H1 (cell line): ENCODE data around the gene ABHD13. TPM values are rescaled to one million over a fixed set of nuclear protein-coding genes. Genes with fewer than 3 reads are reported as not detected.

Experiments
- CTCF ChIA-PET: fragments of 300-600 bp; sonication (Branson Sonifier 250); formaldehyde crosslinking; loops from one replicate; lab custom pipeline; 2021; ENCODE audit not compliant: partially characterized antibody; lab: Charles Lee
- POLR2A ChIA-PET: fragments of 300-600 bp; sonication (Branson Sonifier 250); formaldehyde crosslinking; loops from one replicate; lab custom pipeline; 2021; ENCODE audit warnings: inconsistent platforms; ENCODE audit not compliant: partially characterized antibody; lab: Charles Lee
- DNase-seq, 2 experiments: peaks; one replicate each; pipeline versions ENCODE4 v3.0.0 to v3.0.0-alpha.2; 2010 to 2022; ENCODE audit warnings: low spot score in 2 of 2, low read depth in 1 of 2, mixed read lengths in 1 of 2
- FAIRE-seq: peaks from 2 replicates; lab custom pipeline; 2011; peaks lifted over from hg19 to GRCh38; lab: Jason Lieb, UNC
- H2AFZ ChIP-seq: 2 replicates; pipeline ENCODE4 v1.8.1; 2012; ENCODE audit warnings: low read length, inconsistent platforms
- H2AK5ac ChIP-seq: 2 replicates; pipeline ENCODE4 v1.6.1; 2013; ENCODE audit warnings: low read depth, low read length
- H2BK120ac ChIP-seq: replicated peaks from 2 replicates; pipeline ENCODE3; 2013; ENCODE audit warnings: low read depth, low read length, inconsistent platforms
- H2BK12ac ChIP-seq: 2 replicates; pipeline ENCODE4 v1.6.1; 2013; ENCODE audit warnings: low read depth, low read length
- H2BK15ac ChIP-seq: 2 replicates; pipeline ENCODE4 v1.6.1; 2013; ENCODE audit warnings: low read length
- H2BK20ac ChIP-seq: 2 replicates; pipeline ENCODE4 v1.6.1; 2013; ENCODE audit warnings: low read length
- H2BK5ac ChIP-seq: 2 replicates; pipeline ENCODE4 v1.6.1; 2013; ENCODE audit warnings: low read depth, low read length
- H3K14ac ChIP-seq: 2 replicates; pipeline ENCODE4 v1.6.1; 2013; ENCODE audit warnings: inconsistent platforms; ENCODE audit not compliant: insufficient read length
- H3K18ac ChIP-seq: 2 replicates; pipeline ENCODE4 v1.6.1; 2013; ENCODE audit warnings: low read length; ENCODE audit errors: extremely low read depth
- H3K23ac ChIP-seq: 2 replicates; pipeline ENCODE4 v1.6.1; 2013; ENCODE audit warnings: inconsistent platforms; ENCODE audit not compliant: insufficient read length
- H3K23me2 ChIP-seq: 2 replicates; pipeline ENCODE4 v1.6.1; 2013; ENCODE audit warnings: low read depth, low read length
- H3K27ac ChIP-seq: 2 replicates; pipeline ENCODE4 v1.6.1; 2011; ENCODE audit warnings: low read depth, low read length, inconsistent platforms
- H3K27me3 ChIP-seq, 4 experiments: replicated peaks in 1 of 4; 1 replicate in 1 of 4; 2 replicates in 3 of 4; pipeline versions ENCODE4 v1.6.1 to v1.8.1; 2011 to 2013; ENCODE audit warnings: low read length in 3 of 4, mild to moderate bottlenecking in 3 of 4, inconsistent platforms in 2 of 4, mixed read lengths in 2 of 4, moderate library complexity in 1 of 4; ENCODE audit not compliant: control insufficient read depth in 3 of 4, insufficient read depth in 3 of 4; ENCODE audit errors: extremely low read depth in 1 of 4
- H3K36me3 ChIP-seq, 4 experiments: 2 replicates each; pipeline versions ENCODE4 v1.6.1 to v1.8.1; 2011 to 2013; ENCODE audit warnings: mild to moderate bottlenecking in 4 of 4, low read length in 3 of 4, moderate library complexity in 2 of 4, control low read depth in 1 of 4, inconsistent platforms in 1 of 4; ENCODE audit not compliant: insufficient read depth in 4 of 4, control insufficient read depth in 2 of 4
- H3K4ac ChIP-seq: replicated peaks from 2 replicates; pipeline ENCODE3; 2013; ENCODE audit warnings: low read length, low read depth, mixed read lengths, inconsistent platforms; ENCODE audit not compliant: insufficient read length
- H3K4me1 ChIP-seq, 4 experiments: replicated peaks in 1 of 4; 1 replicate in 1 of 4; 2 replicates in 3 of 4; pipeline versions ENCODE4 v1.6.1 to v1.8.1; 2011 to 2013; ENCODE audit warnings: low read length in 3 of 4, inconsistent platforms in 2 of 4, mixed read lengths in 1 of 4; ENCODE audit not compliant: insufficient read depth in 4 of 4, control insufficient read depth in 3 of 4
- H3K4me2 ChIP-seq, 2 experiments: 2 replicates each; pipeline versions ENCODE4 v1.6.1 to v1.8.1; 2011 to 2013; ENCODE audit warnings: low read depth in 2 of 2, low read length in 2 of 2, control low read depth in 1 of 2, inconsistent platforms in 1 of 2, mild to moderate bottlenecking in 1 of 2; ENCODE audit not compliant: insufficient read depth in 1 of 2
- H3K4me3 ChIP-seq, 4 experiments: fragments of 200-600, 300-600 bp in 1 of 4; sonication (generic), shearing (Covaris generic), sonication (Bioruptor Twin) in 1 of 4; 2 replicates each; pipeline versions ENCODE4 v1.5.1 to v1.8.1; 2011 to 2016; ENCODE audit warnings: low read length in 4 of 4, low read depth in 3 of 4, control low read depth in 2 of 4, inconsistent platforms in 2 of 4, mild to moderate bottlenecking in 2 of 4, mixed read lengths in 1 of 4, moderate library complexity in 1 of 4; ENCODE audit not compliant: insufficient read depth in 2 of 4; ENCODE audit errors: extremely low read depth in 1 of 4
- H3K56ac ChIP-seq: replicated peaks from 2 replicates; pipeline ENCODE3; 2013; ENCODE audit warnings: low read depth, mild to moderate bottlenecking, mixed read lengths, low read length, inconsistent platforms; ENCODE audit not compliant: insufficient read length
- H3K79me1 ChIP-seq: 2 replicates; pipeline ENCODE4 v1.6.1; 2013; ENCODE audit warnings: low read depth, low read length, control low read depth
- H3K79me2 ChIP-seq, 2 experiments: 2 replicates each; pipeline versions ENCODE4 v1.6.1 to v1.8.1; 2012 to 2013; ENCODE audit warnings: low read length in 2 of 2, mild to moderate bottlenecking in 2 of 2, inconsistent platforms in 1 of 2; ENCODE audit not compliant: insufficient read depth in 2 of 2, control insufficient read depth in 1 of 2
- H3K9ac ChIP-seq, 4 experiments: replicated peaks in 1 of 4; 1 replicate in 1 of 4; 2 replicates in 3 of 4; pipeline versions ENCODE4 v1.6.1 to v1.8.1; 2011 to 2013; ENCODE audit warnings: low read depth in 3 of 4, low read length in 3 of 4, control low read depth in 2 of 4, mild to moderate bottlenecking in 2 of 4, moderate library complexity in 2 of 4, inconsistent platforms in 1 of 4; ENCODE audit errors: extremely low read depth in 1 of 4
- H3K9me3 ChIP-seq, 2 experiments: 2 replicates each; pipeline versions ENCODE4 v1.6.1 to v1.8.1; 2012 to 2013; ENCODE audit warnings: mild to moderate bottlenecking in 2 of 2, moderate library complexity in 2 of 2, control low read depth in 1 of 2, inconsistent platforms in 1 of 2, low read depth in 1 of 2, low read length in 1 of 2, mixed read lengths in 1 of 2; ENCODE audit not compliant: insufficient read depth in 2 of 2
- H4K20me1 ChIP-seq, 2 experiments: replicated peaks in 1 of 2; 2 replicates each; pipeline versions ENCODE3 to v1.8.1; 2011 to 2013; ENCODE audit warnings: inconsistent platforms in 2 of 2, low read length in 2 of 2, mild to moderate bottlenecking in 1 of 2; ENCODE audit not compliant: insufficient read depth in 2 of 2, control insufficient read depth in 1 of 2
- H4K5ac ChIP-seq: 2 replicates; pipeline ENCODE4 v1.6.1; 2013; ENCODE audit warnings: low read length, low read depth, mixed read lengths, inconsistent platforms; ENCODE audit not compliant: insufficient read length
- H4K8ac ChIP-seq: 2 replicates; pipeline ENCODE4 v1.8.0; 2013; ENCODE audit warnings: mild to moderate bottlenecking, moderate library complexity, low read length, inconsistent platforms; ENCODE audit not compliant: insufficient read depth; ENCODE audit errors: extremely low read depth
- H4K91ac ChIP-seq: replicated peaks from 2 replicates; pipeline ENCODE3; 2013; ENCODE audit warnings: low read length, mixed read lengths, inconsistent platforms; ENCODE audit not compliant: insufficient read length
- CHD1 ChIP-seq: IDR thresholded peaks from 2 replicates; pipeline ENCODE4 v1.6.1; 2012; ENCODE audit warnings: low read depth, low read length, improper control_type of control experiment
- CTCF ChIP-seq, 3 experiments: IDR thresholded peaks; 1 replicate in 2 of 3; 2 replicates in 1 of 3; pipeline versions ENCODE4 v1.5.1 to v1.6.1; 2011; ENCODE audit warnings: low read length in 3 of 3, mild to moderate bottlenecking in 3 of 3, inconsistent platforms in 2 of 3, low read depth in 1 of 3, moderate library complexity in 1 of 3; ENCODE audit not compliant: insufficient read depth in 1 of 3; ENCODE audit errors: control extremely low read depth in 1 of 3
- PHF8 ChIP-seq: fragments of 200-600 bp; sonication (generic); conservative IDR thresholded peaks from 2 replicates; pipeline ENCODE4 v1.7.1; 2012; ENCODE audit warnings: low read depth, mild to moderate bottlenecking, inconsistent platforms, low read length, moderate library complexity
- POLR2A ChIP-seq, 2 experiments: IDR thresholded peaks; 1 replicate in 1 of 2; 2 replicates in 1 of 2; pipeline ENCODE4 v1.6.1; 2011; ENCODE audit warnings: low read depth in 2 of 2, low read length in 2 of 2, mild to moderate bottlenecking in 2 of 2; ENCODE audit errors: control extremely low read depth in 1 of 2
- POU5F1 ChIP-seq: IDR thresholded peaks from 2 replicates; pipeline ENCODE4 v1.6.1; 2011; ENCODE audit warnings: low read depth, mild to moderate bottlenecking, low read length, moderate library complexity
- RXRA ChIP-seq: IDR thresholded peaks from 2 replicates; pipeline ENCODE4 v1.6.1; 2011; ENCODE audit warnings: low read depth, mild to moderate bottlenecking, low read length, moderate library complexity; ENCODE audit not compliant: insufficient read depth
- SIX5 ChIP-seq: IDR thresholded peaks from 2 replicates; pipeline ENCODE4 v1.6.1; 2011; ENCODE audit warnings: mild to moderate bottlenecking, low read depth, low read length
- SP1 ChIP-seq: IDR thresholded peaks from 2 replicates; pipeline ENCODE4 v1.6.1; 2011; ENCODE audit warnings: low read depth, low read length
- TCF12 ChIP-seq: IDR thresholded peaks from 2 replicates; pipeline ENCODE4 v1.6.1; 2011; ENCODE audit warnings: low read depth, mild to moderate bottlenecking, low read length
- WGBS, 2 experiments: shearing (Covaris generic) in 1 of 2; methylation state at CpG; one replicate each; pipeline versions ENCODE4 v1.1.6 to v1.1.7; 2013 to 2015; ENCODE audit warnings: low lambda C conversion rate in 2 of 2, mixed read lengths in 2 of 2, inconsistent platforms in 1 of 2, low coverage in 1 of 2, missing lambda C conversion rate in 1 of 2; ENCODE audit not compliant: insufficient replicate concordance in 2 of 2, insufficient coverage in 1 of 2, insufficient read length in 1 of 2; ENCODE audit errors: extremely low coverage in 1 of 2, missing lambda C conversion rate in 1 of 2; 5-methylcytosine and 5-hydroxymethylcytosine counted together
- polyA plus RNA-seq, 7 experiments: library from polyadenylated mRNA; depleted of rRNA in 3 of 7; stranded (reverse) in 5 of 7; unstranded in 2 of 7; fragments of >200 nt in 5 of 7; fragments of 200-250 nt in 2 of 7; gene quantifications; 1 replicate in 5 of 7; 2 replicates in 1 of 7; 4 replicates in 1 of 7; pipeline versions ENCODE4 v1.2.1 to v1.2.3, GENCODE V29; 2011 to 2013; ENCODE audit warnings: missing spikeins in 2 of 7, mixed read lengths in 2 of 7
- total RNA-seq: library from RNA; stranded (reverse); fragmentation: NEBNext Ultra II Directional; extraction: Animal tissue kit (Norgen Biotek cat#: 25700); gene quantifications from 2 replicates; pipeline ENCODE4 v1.2.1, GENCODE V29; 2021
- TF ChIP-seq, protein P1 (sequence below): IDR thresholded peaks from 2 replicates; pipeline ENCODE4 v1.6.1; 2011; ENCODE audit warnings: low read depth, mild to moderate bottlenecking, low read length; ENCODE audit not compliant: insufficient read depth

ABHD13 gene
- total and polyA plus RNA-seq, 2 of the 8 experiments (the other 6 are each of a cell fraction or from before 2014, with no cell fraction given), result 3.5 to 6.6 TPM

- TF ChIP-seq CTCF (IDR thresholded peaks at IDR 0.05; ENCODE audit: control extremely low read depth in 1 of 3, insufficient read depth in 1 of 3, low read depth in 1 of 3, low read length in 3 of 3) (no peak), SP1 (no peak), TCF12 (no peak), PHF8 (no peak), CHD1 (no peak), POU5F1 (no peak), POLR2A (IDR thresholded peaks at IDR 0.05; ENCODE audit: control extremely low read depth in 1 of 2, low read depth in 2 of 2, low read length in 2 of 2) (no peak), RXRA (no peak), SIX5 (no peak)
- TF ChIP-seq, protein P1, sequence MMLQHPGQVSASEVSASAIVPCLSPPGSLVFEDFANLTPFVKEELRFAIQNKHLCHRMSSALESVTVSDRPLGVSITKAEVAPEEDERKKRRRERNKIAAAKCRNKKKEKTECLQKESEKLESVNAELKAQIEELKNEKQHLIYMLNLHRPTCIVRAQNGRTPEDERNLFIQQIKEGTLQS, result no peak
- no peaks in the 10 kb centered on the region for H3K36me3 ChIP-seq
- no peak overlapping the region for H3K9ac ChIP-seq
- H3K4me2 ChIP-seq, result no peak overlapping the region
- H3K4ac ChIP-seq, result no peak overlapping the region
- CTCF ChIA-PET, result interaction anchor here (0.6 to 1.2 kb wide), 4 partner anchors 284 to 808 kb away, joined by 3 read pairs; no protein-coding TSS in a partner anchor
- no peak overlapping the region for H3K4me3 ChIP-seq
- H4K91ac ChIP-seq, result no peak overlapping the region
- H2AK5ac ChIP-seq, result no peak overlapping the region
- H2BK12ac ChIP-seq, result no peak overlapping the region
- H2BK15ac ChIP-seq, result no peak overlapping the region
- H3K9me3 ChIP-seq, result no peaks in the 10 kb centered on the region
- no peak overlapping the region for H4K8ac ChIP-seq
- H4K20me1 ChIP-seq, result peaks cover 2 to 7% of the 10 kb centered on the region in 2 experiments
- FAIRE-seq (no peak), DNase-seq (no peak)
- H2BK20ac ChIP-seq, result no peak overlapping the region
- peaks cover 3 to 78% of the 10 kb centered on the region in 2 experiments; a peak in 3 of 4 replicates for H3K79me2 ChIP-seq
- H4K5ac ChIP-seq, result no peak overlapping the region
- H2AFZ ChIP-seq, result no peak overlapping the region
- no peak overlapping the region for H3K27ac ChIP-seq
- H2BK120ac ChIP-seq, result no peak overlapping the region
- POLR2A ChIA-PET, result no interaction called here
- 89% methylated on average over 7 of the region's 7 CpGs; no CpG with 5 or more reads in 1 of the 2 experiments for WGBS, 2 experiments
- H3K4me1 ChIP-seq, result no peaks in the 10 kb centered on the region; a peak in 1 of 7 replicates
- H3K27me3 ChIP-seq, result no peaks in the 10 kb centered on the region
- no peaks in the 10 kb centered on the region for H3K23me2 ChIP-seq
- H3K14ac ChIP-seq, result no peak overlapping the region
- no peaks in the 10 kb centered on the region; the same call in 1 of the 2 replicates for H3K79me1 ChIP-seq
- no peak overlapping the region for H2BK5ac ChIP-seq
- H3K56ac ChIP-seq, result no peak overlapping the region
- no peak overlapping the region for H3K18ac ChIP-seq
- no peak overlapping the region for H3K23ac ChIP-seq
Measured at GRCh38 chr13:108223687-108224503, 5.7 kb downstream of the ABHD13 start.
